Measurements from ENCODE around the gene SLC22A31.

Gene SLC22A31

DNA sequence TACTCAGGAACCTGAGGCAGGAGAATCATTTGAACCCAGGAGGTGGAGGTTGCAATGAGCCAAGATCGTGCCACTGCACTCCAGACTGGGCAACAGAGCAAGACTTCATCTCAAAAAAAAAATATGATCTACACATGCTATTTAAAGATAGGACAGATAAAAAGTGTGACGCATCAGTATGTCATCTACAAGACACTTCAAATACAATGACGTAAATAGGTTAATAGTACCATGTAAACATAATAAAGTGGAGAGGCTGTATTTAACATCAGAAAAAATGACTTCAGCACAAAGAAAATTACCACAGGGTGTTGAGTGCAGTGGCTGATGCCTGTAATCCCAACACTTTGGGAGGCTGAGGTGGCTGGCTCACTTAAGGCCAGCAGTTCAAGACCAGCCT, 37.4 kb upstream of the SLC22A31 start:
- no peak for ATAC-seq
- TF ChIP-seq PPARA (CRISPR knock-in tag; IDR thresholded peaks at IDR 0.05; ENCODE audit: borderline replicate concordance) (no peak), PATZ1 (CRISPR knock-in tag; IDR thresholded peaks at IDR 0.05; ENCODE audit: borderline replicate concordance) (no peak), TCF4 (CRISPR knock-in tag; IDR thresholded peaks at IDR 0.05; ENCODE audit: borderline replicate concordance) (no peak), GLIS3 (CRISPR knock-in tag; IDR thresholded peaks at IDR 0.05) (no peak), BACH2 (CRISPR knock-in tag; IDR thresholded peaks at IDR 0.05; ENCODE audit: borderline replicate concordance) (no peak), ZNF8 (CRISPR knock-in tag; IDR thresholded peaks at IDR 0.05) (no peak), ESRRG (CRISPR knock-in tag; IDR thresholded peaks at IDR 0.05) (no peak), ARNTL (CRISPR knock-in tag; IDR thresholded peaks at IDR 0.05; ENCODE audit: borderline replicate concordance, low read depth) (no peak), ISL1 (CRISPR knock-in tag; IDR thresholded peaks at IDR 0.05) (no peak), ZC3H10 (CRISPR knock-in tag; IDR thresholded peaks at IDR 0.05) (no peak), POU6F1 (CRISPR knock-in tag; IDR thresholded peaks at IDR 0.05; ENCODE audit: borderline replicate concordance, low read depth) (no peak), TOX (CRISPR knock-in tag; IDR thresholded peaks at IDR 0.05; ENCODE audit: borderline replicate concordance) (no peak), ZFP3 (CRISPR knock-in tag; IDR thresholded peaks at IDR 0.05) (no peak), ZNF565 (CRISPR knock-in tag; conservative IDR thresholded peaks at IDR 0.05; ENCODE audit: low read depth) (no peak), OSR1 (CRISPR knock-in tag; IDR thresholded peaks at IDR 0.05) (no peak)

DNA sequence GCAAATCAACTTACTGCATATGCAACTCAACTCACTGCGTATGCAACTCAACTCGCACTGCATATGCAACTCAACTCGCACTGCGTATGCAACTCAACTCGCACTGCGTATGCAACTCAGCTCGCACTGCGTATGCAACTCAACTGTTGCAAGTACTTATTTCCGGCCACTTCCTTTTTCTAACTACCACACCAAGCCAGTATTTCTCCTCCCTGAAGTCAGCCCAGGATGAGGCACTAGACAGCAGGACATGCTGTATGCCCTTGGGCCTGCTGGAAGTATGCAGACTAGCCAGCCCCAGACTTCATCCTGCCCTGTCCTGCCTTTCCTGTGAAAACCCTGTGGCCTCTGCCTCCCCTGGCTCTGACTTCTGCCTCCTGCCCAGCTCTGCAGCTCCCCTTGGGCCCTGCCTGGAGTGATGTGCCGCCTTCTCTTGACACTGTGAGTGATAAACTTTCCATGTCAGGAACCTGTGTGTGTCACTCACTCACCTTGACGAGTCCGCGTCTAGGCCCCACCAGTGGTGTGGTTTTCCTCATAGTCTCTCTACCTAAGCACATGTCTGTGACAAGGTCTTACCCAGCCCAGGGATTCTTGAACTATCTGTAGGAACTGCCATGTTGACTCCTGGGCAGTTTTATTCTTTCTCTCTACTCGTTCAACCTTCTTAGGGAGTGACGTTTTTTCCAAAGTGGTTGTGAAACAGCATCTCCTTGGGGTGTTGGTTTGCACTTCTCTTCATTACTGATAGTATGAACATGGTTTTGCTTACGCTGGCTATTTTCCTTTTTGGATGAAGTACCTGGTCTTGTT, 33.5 kb upstream of the SLC22A31 start:
- TF ChIP-seq, protein P1, sequence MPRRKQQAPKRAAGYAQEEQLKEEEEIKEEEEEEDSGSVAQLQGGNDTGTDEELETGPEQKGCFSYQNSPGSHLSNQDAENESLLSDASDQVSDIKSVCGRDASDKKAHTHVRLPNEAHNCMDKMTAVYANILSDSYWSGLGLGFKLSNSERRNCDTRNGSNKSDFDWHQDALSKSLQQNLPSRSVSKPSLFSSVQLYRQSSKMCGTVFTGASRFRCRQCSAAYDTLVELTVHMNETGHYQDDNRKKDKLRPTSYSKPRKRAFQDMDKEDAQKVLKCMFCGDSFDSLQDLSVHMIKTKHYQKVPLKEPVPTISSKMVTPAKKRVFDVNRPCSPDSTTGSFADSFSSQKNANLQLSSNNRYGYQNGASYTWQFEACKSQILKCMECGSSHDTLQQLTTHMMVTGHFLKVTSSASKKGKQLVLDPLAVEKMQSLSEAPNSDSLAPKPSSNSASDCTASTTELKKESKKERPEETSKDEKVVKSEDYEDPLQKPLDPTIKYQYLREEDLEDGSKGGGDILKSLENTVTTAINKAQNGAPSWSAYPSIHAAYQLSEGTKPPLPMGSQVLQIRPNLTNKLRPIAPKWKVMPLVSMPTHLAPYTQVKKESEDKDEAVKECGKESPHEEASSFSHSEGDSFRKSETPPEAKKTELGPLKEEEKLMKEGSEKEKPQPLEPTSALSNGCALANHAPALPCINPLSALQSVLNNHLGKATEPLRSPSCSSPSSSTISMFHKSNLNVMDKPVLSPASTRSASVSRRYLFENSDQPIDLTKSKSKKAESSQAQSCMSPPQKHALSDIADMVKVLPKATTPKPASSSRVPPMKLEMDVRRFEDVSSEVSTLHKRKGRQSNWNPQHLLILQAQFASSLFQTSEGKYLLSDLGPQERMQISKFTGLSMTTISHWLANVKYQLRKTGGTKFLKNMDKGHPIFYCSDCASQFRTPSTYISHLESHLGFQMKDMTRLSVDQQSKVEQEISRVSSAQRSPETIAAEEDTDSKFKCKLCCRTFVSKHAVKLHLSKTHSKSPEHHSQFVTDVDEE (CRISPR knock-in tag; IDR thresholded peaks at IDR 0.05): no peak
- ATAC-seq: no peak

GRCh38 chr16:89232107-89232506, 31.8 kb upstream of the SLC22A31 start:
- no peak for ATAC-seq
- TF ChIP-seq ZNF565 (CRISPR knock-in tag; conservative IDR thresholded peaks at IDR 0.05; ENCODE audit: low read depth): no peak
- no peak for TF ChIP-seq OSR1 (CRISPR knock-in tag; IDR thresholded peaks at IDR 0.05)
- TF ChIP-seq ZNF70 (CRISPR knock-in tag; IDR thresholded peaks at IDR 0.05): no peak
- no peak for TF ChIP-seq CSDC2 (CRISPR knock-in tag; IDR thresholded peaks at IDR 0.05)
- no peak for TF ChIP-seq ZFP3 (CRISPR knock-in tag; IDR thresholded peaks at IDR 0.05)
- TF ChIP-seq TCF4 (CRISPR knock-in tag; IDR thresholded peaks at IDR 0.05; ENCODE audit: borderline replicate concordance): no peak
- TF ChIP-seq CSRNP3 (CRISPR knock-in tag; IDR thresholded peaks at IDR 0.05): no peak
- TF ChIP-seq PPARA (CRISPR knock-in tag; IDR thresholded peaks at IDR 0.05; ENCODE audit: borderline replicate concordance): no peak
- TF ChIP-seq, protein P2, sequence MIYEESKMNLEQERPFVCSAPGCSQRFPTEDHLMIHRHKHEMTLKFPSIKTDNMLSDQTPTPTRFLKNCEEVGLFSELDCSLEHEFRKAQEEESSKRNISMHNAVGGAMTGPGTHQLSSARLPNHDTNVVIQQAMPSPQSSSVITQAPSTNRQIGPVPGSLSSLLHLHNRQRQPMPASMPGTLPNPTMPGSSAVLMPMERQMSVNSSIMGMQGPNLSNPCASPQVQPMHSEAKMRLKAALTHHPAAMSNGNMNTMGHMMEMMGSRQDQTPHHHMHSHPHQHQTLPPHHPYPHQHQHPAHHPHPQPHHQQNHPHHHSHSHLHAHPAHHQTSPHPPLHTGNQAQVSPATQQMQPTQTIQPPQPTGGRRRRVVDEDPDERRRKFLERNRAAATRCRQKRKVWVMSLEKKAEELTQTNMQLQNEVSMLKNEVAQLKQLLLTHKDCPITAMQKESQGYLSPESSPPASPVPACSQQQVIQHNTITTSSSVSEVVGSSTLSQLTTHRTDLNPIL (CRISPR knock-in tag; IDR thresholded peaks at IDR 0.05; ENCODE audit: low read depth): no peak
- no peak for TF ChIP-seq ESRRG (CRISPR knock-in tag; IDR thresholded peaks at IDR 0.05)
- TF ChIP-seq BACH2 (CRISPR knock-in tag; IDR thresholded peaks at IDR 0.05; ENCODE audit: borderline replicate concordance): no peak
- TF ChIP-seq ARNTL (CRISPR knock-in tag; IDR thresholded peaks at IDR 0.05; ENCODE audit: borderline replicate concordance, low read depth): no peak
- no peak for TF ChIP-seq ISL1 (CRISPR knock-in tag; IDR thresholded peaks at IDR 0.05)
- TF ChIP-seq POU6F1 (CRISPR knock-in tag; IDR thresholded peaks at IDR 0.05; ENCODE audit: borderline replicate concordance, low read depth): no peak
- TF ChIP-seq TOX (CRISPR knock-in tag; IDR thresholded peaks at IDR 0.05; ENCODE audit: borderline replicate concordance): no peak
- no peak for TF ChIP-seq ZNF8 (CRISPR knock-in tag; IDR thresholded peaks at IDR 0.05)
- TF ChIP-seq, protein P1 (CRISPR knock-in tag; IDR thresholded peaks at IDR 0.05): no peak
